HepG2 (cell line): ENCODE measurements around the gene DNAAF3. TPM values are rescaled to one million over a fixed set of nuclear protein-coding genes. Genes with fewer than 3 reads are reported as not detected.

Experiments used
- ATAC-seq: fragments of 200-7000 bp; cut with Tn5 transposase; 3 replicates; pipeline ENCODE4 v1.9.1; 2020; ENCODE audit warnings: mild to moderate bottlenecking, moderate library complexity
- BruUV-seq: library from RNA; stranded (reverse); fragments of 400-500 nt; replicated peaks from 2 replicates; lab custom pipeline; 2021; lab: Mats Ljungman, UMichigan
- CTCF ChIA-PET: fragments of 300-600 bp; formaldehyde crosslinking; extraction: SDS; loops from one replicate; lab custom pipeline; 2021; ENCODE audit warnings: low total read pairs, inconsistent platforms, low intra/inter-chr PET ratio; lab: Yijun Ruan, JAX
- POLR2A ChIA-PET: fragments of 350-600 bp; sonication (Branson Sonifier 250); formaldehyde crosslinking; loops from one replicate; lab custom pipeline; 2020; ENCODE audit warnings: antibody characterized with exemption, inconsistent platforms; lab: Yijun Ruan, JAX
- DNase-seq: peaks from one replicate; pipeline ENCODE4 v3.0.0-alpha.2; 2015; ENCODE audit warnings: low spot score
- FAIRE-seq: peaks from 3 replicates; lab custom pipeline; 2011; peaks lifted over from hg19 to GRCh38; lab: Jason Lieb, UNC
- H2AFZ ChIP-seq: one replicate; pipeline ENCODE4 v1.6.1; 2011; ENCODE audit warnings: low read length, inconsistent platforms
- H3K27ac ChIP-seq: fragments of 300-600 bp; 3 replicates; pipeline ENCODE4 v1.8.0; 2011; ENCODE audit warnings: mixed run types, mild to moderate bottlenecking, mixed read lengths, low read length, inconsistent platforms; ENCODE audit not compliant: insufficient read depth; ENCODE audit errors: extremely low read length
- H3K27me3 ChIP-seq, 2 experiments: fragments of 200-600 bp in 1 of 2; 2 replicates in 1 of 2; 3 replicates in 1 of 2; pipeline versions ENCODE4 v1.6.0 to v1.8.0; 2011; ENCODE audit warnings: low read length in 2 of 2, mild to moderate bottlenecking in 2 of 2, moderate library complexity in 2 of 2, inconsistent platforms in 1 of 2; ENCODE audit not compliant: insufficient read depth in 2 of 2, control insufficient read depth in 1 of 2
- H3K36me3 ChIP-seq, 2 experiments: fragments of 200-600 bp in 1 of 2; replicated peaks in 1 of 2; 2 replicates in 1 of 2; 3 replicates in 1 of 2; pipeline versions ENCODE4 v1.5.1 to v1.8.0; 2011; ENCODE audit warnings: low read length in 2 of 2, inconsistent platforms in 1 of 2; ENCODE audit not compliant: insufficient read depth in 2 of 2, control insufficient read depth in 1 of 2
- H3K4me1 ChIP-seq: 2 replicates; pipeline ENCODE4 v1.5.1; 2012; ENCODE audit warnings: low read length, inconsistent platforms; ENCODE audit not compliant: insufficient read depth
- H3K4me2 ChIP-seq: 2 replicates; pipeline ENCODE4 v1.6.0; 2011; ENCODE audit warnings: low read depth, low read length, inconsistent platforms
- H3K4me3 ChIP-seq, 3 experiments: fragments of 200-600 bp in 1 of 3; sonication (generic), shearing (Covaris generic) in 1 of 3; replicated peaks in 1 of 3; 2 replicates each; pipeline ENCODE4 v1.5.1; 2011 to 2016; ENCODE audit warnings: low read length in 3 of 3, inconsistent platforms in 2 of 3, low read depth in 2 of 3, mild to moderate bottlenecking in 2 of 3, control low read depth in 1 of 3, mixed read lengths in 1 of 3; ENCODE audit not compliant: insufficient read depth in 1 of 3
- H3K79me2 ChIP-seq: one replicate; pipeline ENCODE4 v1.6.1; 2011; ENCODE audit warnings: low read length, inconsistent platforms; ENCODE audit not compliant: insufficient read depth
- H3K9ac ChIP-seq: 2 replicates; pipeline ENCODE4 v1.6.0; 2011; ENCODE audit warnings: mild to moderate bottlenecking, low read depth, low read length, inconsistent platforms; ENCODE audit not compliant: insufficient read depth
- H3K9me3 ChIP-seq: 2 replicates; pipeline ENCODE4 v1.5.1; 2012; ENCODE audit warnings: mild to moderate bottlenecking, low read length
- H4K20me1 ChIP-seq: 2 replicates; pipeline ENCODE4 v1.6.0; 2011; ENCODE audit warnings: inconsistent platforms, mild to moderate bottlenecking, low read length, moderate library complexity; ENCODE audit not compliant: insufficient read depth
- MYNN ChIP-seq: sonication (generic); formaldehyde crosslinking; IDR thresholded peaks from 2 replicates; pipeline ENCODE4 v1.4.0; 2020; ENCODE audit warnings: mild to moderate bottlenecking, low read depth, missing genetic modification reagents
- REST ChIP-seq, 2 experiments: IDR thresholded peaks; 2 replicates each; pipeline ENCODE4 v1.6.1; 2011 to 2012; ENCODE audit warnings: low read length in 2 of 2, borderline replicate concordance in 1 of 2, low read depth in 1 of 2, mild to moderate bottlenecking in 1 of 2, moderate library complexity in 1 of 2
- ZNF687 ChIP-seq: sonication (generic); formaldehyde crosslinking; IDR thresholded peaks from 2 replicates; pipeline ENCODE4 v1.5.1; 2020; ENCODE audit warnings: mild to moderate bottlenecking, missing genetic modification reagents, moderate library complexity
- WGBS: methylation state at CpG from one replicate; pipeline ENCODE4 v1.1.6; 2017; ENCODE audit warnings: low lambda C conversion rate; 5-methylcytosine and 5-hydroxymethylcytosine counted together
- in situ Hi-C: cut with HindIII; loops from 2 replicates; pipeline ENCODE4 v1.10.0; 2017; ENCODE audit warnings: low pct_unique_long_range_greater_than_20kb; ENCODE audit not compliant: extremely low pct_ligation_motif_present
- intact Hi-C: fragments of 100-400 bp; cut with micrococcal nuclease; formaldehyde crosslinking; loops from one replicate; pipeline ENCODE4 v1.10.0; 2022; ENCODE audit not compliant: unreplicated experiment
- polyA plus RNA-seq, 8 experiments: library from polyadenylated mRNA; depleted of rRNA in 3 of 8; stranded (reverse) in 7 of 8; unstranded in 1 of 8; fragments of >200 nt; fragmentation: Illumina TruSeq in 4 of 8; extraction: Trizol in 4 of 8; gene quantifications; 2 replicates each; pipeline versions ENCODE4 v1.2.1 to v1.2.3, GENCODE V29; 2011 to 2016; ENCODE audit warnings: low read depth in 4 of 8, missing spikeins in 1 of 8, mixed read lengths in 1 of 8; ENCODE audit not compliant: insufficient read depth in 1 of 8
- total RNA-seq, 5 experiments: library from RNA; depleted of rRNA; stranded (reverse); fragments of >200 nt; fragmentation: Illumina TruSeq; extraction: Trizol; gene quantifications; 2 replicates each; pipeline ENCODE4 v1.2.3, GENCODE V29; 2016; ENCODE audit warnings: low read depth in 1 of 5

Gene DNAAF3
- total and polyA plus RNA-seq, 2 of the 13 experiments (the other 11 are each of a cell fraction or from before 2014, with no cell fraction given), result 0.30 to 0.40 TPM

- DNase-seq (no peak), ATAC-seq (no peak; the same call in 2 of the 3 replicates), FAIRE-seq (no peak)
- no peak overlapping the region for H2AFZ ChIP-seq
- POLR2A ChIA-PET, result interaction anchor here (0.8 to 6.1 kb wide), 4 partner anchors 8 to 209 kb away, joined by 4 to 28 read pairs (median 6); partner anchors contain the start of genes PTPRH and UBE2S
- peaks cover 7% of the 10 kb centered on the region for H3K4me1 ChIP-seq
- H4K20me1 ChIP-seq, result peaks cover 4% of the 10 kb centered on the region; the same call in 1 of the 2 replicates
- CTCF ChIA-PET, result no interaction called here
- H3K9me3 ChIP-seq, result no peaks in the 10 kb centered on the region
- peak; percentile 49 to 84 for TF ChIP-seq REST (IDR thresholded peaks at IDR 0.05; ENCODE audit: borderline replicate concordance in 1 of 2, low read depth in 1 of 2, low read length in 2 of 2)
- no peak for TF ChIP-seq MYNN (CRISPR knock-in tag)
- 0 out of 2 replicates have a peak, but pooled peaks have one; percentile 18 for TF ChIP-seq ZNF687 (CRISPR knock-in tag)
- no peaks in the 10 kb centered on the region for H3K27me3 ChIP-seq
- no peak overlapping the region for H3K4me2 ChIP-seq
- BruUV-seq, result no TSS peak
- in situ Hi-C loops, result no loop called here
- H3K36me3 ChIP-seq, result peaks cover 25 to 73% of the 10 kb centered on the region in 2 experiments
- 94% methylated on average over 2 of the region's 5 CpGs for WGBS
- H3K27ac ChIP-seq, result no peak overlapping the region
- H3K4me3 ChIP-seq, result no peak overlapping the region
- no peak overlapping the region for H3K9ac ChIP-seq
- H3K79me2 ChIP-seq, result no peaks in the 10 kb centered on the region
- intact Hi-C loops, result no loop called here
These were observed 32.2 kb upstream of the DNAAF3 start for GRCh38 chr19:55198651-55199050.
